ENCODE measurements around the gene DYNLL1. TPM values are rescaled to one million over a fixed set of nuclear protein-coding genes. Genes with fewer than 3 reads are reported as not detected.

DYNLL1 gene
- total RNA-seq, 1 experiment from 2014 or later: 582 TPM

Other genes starting within 250 kb of the DYNLL1 start
- 57.8 and 61.8 TPM in 2 replicates for gene PXN, start 230.4 kb upstream of the DYNLL1 start, total RNA-seq (2014; rRNA removed; shearing (Covaris generic))
- under 0.01 TPM in 2 replicates for gene RNU4-2, start 204.2 kb upstream of the DYNLL1 start, total RNA-seq (2014; rRNA removed; shearing (Covaris generic))
- gene RNU4-1, start 202.9 kb upstream of the DYNLL1 start, total RNA-seq (2014; rRNA removed; shearing (Covaris generic)): under 0.01 TPM in 2 replicates
- 1.8 and 5.6 TPM in 2 replicates for gene SIRT4, start 193.8 kb upstream of the DYNLL1 start, total RNA-seq (2014; rRNA removed; shearing (Covaris generic))
- not detected in 2 replicates for gene PLA2G1B, start 168.3 kb upstream of the DYNLL1 start, total RNA-seq (2014; rRNA removed; shearing (Covaris generic))
- 0.33 and 3.1 TPM in 2 replicates for gene MSI1, start 126.9 kb upstream of the DYNLL1 start, total RNA-seq (2014; rRNA removed; shearing (Covaris generic))
- gene COX6A1, start 58.0 kb upstream of the DYNLL1 start, total RNA-seq (2014; rRNA removed; shearing (Covaris generic)): 944 and 961 TPM in 2 replicates
- gene TRIAP1, start 49.7 kb upstream of the DYNLL1 start, total RNA-seq (2014; rRNA removed; shearing (Covaris generic)): 34.3 and 50.1 TPM in 2 replicates
- gene GATC, start 49.7 kb upstream of the DYNLL1 start, total RNA-seq (2014; rRNA removed; shearing (Covaris generic)): 30.8 and 35.4 TPM in 2 replicates
- gene SRSF9, start 26.4 kb upstream of the DYNLL1 start, total RNA-seq (2014; rRNA removed; shearing (Covaris generic)): 267 and 282 TPM in 2 replicates
- 55.1 and 67.4 TPM in 2 replicates for gene COQ5, start 33.0 kb downstream of the DYNLL1 start, total RNA-seq (2014; rRNA removed; shearing (Covaris generic))
- gene RNF10, start 38.2 kb downstream of the DYNLL1 start, total RNA-seq (2014; rRNA removed; shearing (Covaris generic)): 74.5 and 92.7 TPM in 2 replicates
- gene POP5, start 85.3 kb downstream of the DYNLL1 start, total RNA-seq (2014; rRNA removed; shearing (Covaris generic)): 96.2 and 96.8 TPM in 2 replicates
- gene CABP1, start 144.5 kb downstream of the DYNLL1 start, total RNA-seq (2014; rRNA removed; shearing (Covaris generic)): 0.17 TPM in 1 of 2 replicates, not detected in the other
- gene MLEC, start 191.0 kb downstream of the DYNLL1 start, total RNA-seq (2014; rRNA removed; shearing (Covaris generic)): 93.7 and 108 TPM in 2 replicates
- gene UNC119B, start 214.3 kb downstream of the DYNLL1 start, total RNA-seq (2014; rRNA removed; shearing (Covaris generic)): 11.2 and 15.0 TPM in 2 replicates
- 9.4 and 10.9 TPM in 2 replicates for gene ACADS, start 229.7 kb downstream of the DYNLL1 start, total RNA-seq (2014; rRNA removed; shearing (Covaris generic))